ENCODE data around the gene COPS3.

COPS3 gene

DNA sequence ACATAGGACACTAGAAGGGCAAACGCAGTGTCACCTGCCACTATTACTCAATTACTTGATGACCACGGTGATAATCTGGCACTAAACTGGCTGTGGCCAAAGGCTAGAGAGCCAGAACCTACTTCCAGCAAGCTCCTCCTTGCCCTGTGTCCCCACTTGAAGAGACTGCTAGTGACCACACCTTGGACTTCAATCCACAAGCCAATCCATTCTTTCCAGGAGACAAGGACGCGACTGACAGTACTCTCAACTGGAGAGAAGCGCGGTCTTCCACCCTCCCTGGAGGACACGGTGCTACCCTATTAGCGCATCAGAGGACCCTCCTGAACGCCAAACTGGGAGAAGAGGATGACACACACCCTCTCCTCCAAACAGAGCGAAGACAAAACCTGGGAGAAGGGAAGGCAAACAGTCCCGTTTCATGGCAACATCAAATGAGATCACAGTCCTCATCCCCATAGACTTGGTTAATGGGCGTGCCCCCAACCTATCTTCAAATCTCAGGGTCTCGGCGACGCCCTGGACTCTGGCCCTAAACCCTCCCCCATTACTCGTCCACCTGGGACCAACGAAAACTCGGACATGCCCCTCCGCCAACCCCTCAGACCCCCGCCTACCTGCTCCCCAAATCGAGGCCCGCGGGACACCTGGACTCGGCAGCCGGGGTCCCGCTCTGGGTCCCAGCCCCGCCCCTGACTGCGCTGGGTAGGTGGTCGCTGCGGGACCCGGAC is 44.6 kb downstream of the COPS3 start:
- Histone ChIP-seq H3K36me3 (ENCODE audit: control insufficient read depth in 1 of 2, insufficient read depth in 2 of 2, low read length in 2 of 2) (peaks cover 13% of the 10 kb centered on the region in 2 experiments), H3K4ac (ENCODE audit: low read depth, low read length) (peak overlapping the region; percentile 99), H3K27ac (ENCODE audit: low read depth, low read length) (peak overlapping the region; percentile 88), H3K9ac (ENCODE audit: low read length) (peak overlapping the region; percentile 99), H2BK12ac (ENCODE audit: low read length) (peak overlapping the region; percentile 17), H3K9me3 (ENCODE audit: insufficient read depth, low read depth, low read length) (no peaks in the 10 kb centered on the region), H3K14ac (ENCODE audit: low read length) (peak overlapping the region; percentile 100), H3K23ac (ENCODE audit: low read length) (no peak overlapping the region), H2BK5ac (ENCODE audit: low read depth, low read length, poor library complexity) (peak overlapping the region; percentile 100), H3K4me3 (ENCODE audit: low read depth, low read length) (peak overlapping the region; percentile 98), H3K27me3 (ENCODE audit: insufficient read depth, low read length) (no peaks in the 10 kb centered on the region), H3K4me2 (ENCODE audit: low read length) (peak overlapping the region; percentile 63), H3K18ac (ENCODE audit: low read length) (peak overlapping the region; percentile 99), H4K12ac (ENCODE audit: low read depth, low read length) (peak overlapping the region; percentile 97), H4K8ac (ENCODE audit: low read depth, low read length) (peak overlapping the region; percentile 100), H4K91ac (ENCODE audit: low read depth, low read length) (peak overlapping the region; percentile 100), H3K4me1 (ENCODE audit: control insufficient read depth in 1 of 2, insufficient read depth in 2 of 2, low read length in 2 of 2) (peaks cover 0 to 14% of the 10 kb centered on the region in 2 experiments), H3K79me2 (ENCODE audit: control insufficient read depth, insufficient read depth, low read length, poor library complexity) (peaks cover 24% of the 10 kb centered on the region), H3K79me1 (ENCODE audit: low read length) (peaks cover 9% of the 10 kb centered on the region), H2AFZ (ENCODE audit: insufficient read depth, low read length, poor library complexity) (peak overlapping the region; percentile 99), H2BK120ac (ENCODE audit: insufficient read depth, low read length, poor library complexity) (peak overlapping the region; percentile 100), H2AK5ac (ENCODE audit: low read length) (peak overlapping the region; percentile 13)
- DNase-seq: peak in 1 of 2 donors; percentile 50
- WGBS (ENCODE audit: extremely low coverage, insufficient coverage, insufficient read length): no CpG with 5 or more reads among the region's 31 CpGs

DNA sequence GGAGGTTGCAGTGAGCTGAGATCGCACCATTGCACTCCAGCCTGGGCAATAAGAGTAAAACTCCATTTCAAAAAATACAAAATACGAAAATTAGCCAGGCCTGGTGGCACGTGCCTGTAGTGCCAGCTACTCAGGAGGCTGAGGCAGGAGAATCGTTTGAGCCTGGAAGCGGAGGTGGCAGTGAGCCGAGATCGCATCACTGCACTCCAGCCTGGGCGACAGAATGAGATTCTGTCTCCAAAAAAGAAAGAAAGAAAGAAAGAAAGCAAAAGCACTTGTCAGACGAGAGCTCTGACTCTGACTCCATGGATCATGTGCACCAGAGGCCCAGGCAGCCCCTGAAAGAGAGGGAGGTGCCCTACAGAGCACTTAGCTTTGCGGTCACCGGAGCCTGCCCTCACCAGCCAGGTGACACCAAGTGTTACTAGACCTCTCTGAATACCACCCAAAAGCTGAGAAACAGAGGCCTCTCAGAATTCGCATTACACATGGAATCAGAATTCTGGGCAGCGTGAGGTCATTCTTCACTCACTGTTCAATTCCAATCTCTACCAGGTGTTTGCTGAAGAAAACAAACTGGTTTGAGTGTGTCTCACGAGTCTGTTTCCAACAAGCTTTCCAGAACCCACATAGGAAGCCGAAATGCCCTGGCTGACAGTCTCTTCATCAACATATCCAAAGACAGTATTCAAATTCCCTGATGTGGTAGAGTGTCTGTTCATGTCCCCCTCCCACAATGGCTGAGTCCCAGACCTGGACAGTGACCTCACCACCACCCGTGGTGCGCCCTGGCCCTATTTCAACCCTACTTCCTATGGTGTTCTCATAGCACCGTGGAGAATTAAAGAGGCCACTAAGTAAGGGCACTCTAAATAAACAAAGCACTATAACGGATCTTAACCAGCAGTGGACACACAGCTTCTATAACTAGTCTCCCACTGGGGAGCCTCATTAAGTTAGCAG is 45.6 kb downstream of the COPS3 start:
- Histone ChIP-seq H3K9ac (ENCODE audit: low read length) (no peak overlapping the region), H3K27ac (ENCODE audit: low read depth, low read length) (no peak overlapping the region), H3K36me3 (ENCODE audit: control insufficient read depth in 1 of 2, insufficient read depth in 2 of 2, low read length in 2 of 2) (peaks cover 20 to 23% of the 10 kb centered on the region in 2 experiments), H4K12ac (ENCODE audit: low read depth, low read length) (no peak overlapping the region), H2BK5ac (ENCODE audit: low read depth, low read length, poor library complexity) (no peak overlapping the region), H2AK5ac (ENCODE audit: low read length) (no peak overlapping the region), H2BK12ac (ENCODE audit: low read length) (no peak overlapping the region), H3K79me1 (ENCODE audit: low read length) (peaks cover 9% of the 10 kb centered on the region), H3K27me3 (ENCODE audit: insufficient read depth, low read length) (no peaks in the 10 kb centered on the region), H3K23ac (ENCODE audit: low read length) (no peak overlapping the region), H3K9me3 (ENCODE audit: insufficient read depth, low read depth, low read length) (no peaks in the 10 kb centered on the region), H3K4me1 (ENCODE audit: control insufficient read depth in 1 of 2, insufficient read depth in 2 of 2, low read length in 2 of 2) (peaks cover 0 to 14% of the 10 kb centered on the region in 2 experiments), H2BK120ac (ENCODE audit: insufficient read depth, low read length, poor library complexity) (no peak overlapping the region), H4K91ac (ENCODE audit: low read depth, low read length) (no peak overlapping the region), H3K18ac (ENCODE audit: low read length) (no peak overlapping the region), H3K4ac (ENCODE audit: low read depth, low read length) (peak overlapping the region; percentile 99), H2AFZ (ENCODE audit: insufficient read depth, low read length, poor library complexity) (no peak overlapping the region), H4K8ac (ENCODE audit: low read depth, low read length) (no peak overlapping the region), H3K4me3 (ENCODE audit: low read depth, low read length) (no peak overlapping the region), H3K79me2 (ENCODE audit: control insufficient read depth, insufficient read depth, low read length, poor library complexity) (peaks cover 24% of the 10 kb centered on the region), H3K4me2 (ENCODE audit: low read length) (peak overlapping the region; percentile 63), H3K14ac (ENCODE audit: low read length) (no peak overlapping the region)
- no CpG with 5 or more reads among the region's 19 CpGs for WGBS (ENCODE audit: extremely low coverage, insufficient coverage, insufficient read length)
- DNase-seq: peak; percentile 73 to 91

DNA sequence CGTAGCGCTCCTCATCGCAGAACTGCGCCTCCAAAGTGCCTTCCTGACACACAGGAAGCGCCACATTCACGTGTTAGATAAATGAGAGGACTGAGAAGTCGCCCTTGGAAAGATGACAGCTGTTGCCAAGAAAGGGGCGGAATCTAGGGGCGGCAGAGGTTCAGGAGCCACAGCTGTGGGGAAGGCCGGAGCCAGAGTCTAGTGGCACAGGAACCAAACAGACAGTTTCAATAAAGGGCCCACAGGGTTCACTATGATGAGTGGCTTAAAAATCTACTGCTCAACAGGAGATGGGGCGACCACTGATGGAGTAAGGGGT is 48.8 kb downstream of the COPS3 start:
- Histone ChIP-seq H3K4me2 (ENCODE audit: low read length) (no peak overlapping the region), H4K8ac (ENCODE audit: low read depth, low read length) (no peak overlapping the region), H2AFZ (ENCODE audit: insufficient read depth, low read length, poor library complexity) (no peak overlapping the region), H2BK5ac (ENCODE audit: low read depth, low read length, poor library complexity) (no peak overlapping the region), H2BK12ac (ENCODE audit: low read length) (no peak overlapping the region), H3K27ac (ENCODE audit: low read depth, low read length) (no peak overlapping the region), H3K14ac (ENCODE audit: low read length) (no peak overlapping the region), H3K79me1 (ENCODE audit: low read length) (peaks cover 7% of the 10 kb centered on the region), H4K12ac (ENCODE audit: low read depth, low read length) (no peak overlapping the region), H2BK120ac (ENCODE audit: insufficient read depth, low read length, poor library complexity) (no peak overlapping the region), H3K4ac (ENCODE audit: low read depth, low read length) (no peak overlapping the region), H3K36me3 (ENCODE audit: control insufficient read depth in 1 of 2, insufficient read depth in 2 of 2, low read length in 2 of 2) (peaks cover 52 to 55% of the 10 kb centered on the region in 2 experiments), H3K18ac (ENCODE audit: low read length) (no peak overlapping the region), H3K9ac (ENCODE audit: low read length) (no peak overlapping the region), H2AK5ac (ENCODE audit: low read length) (no peak overlapping the region), H3K23ac (ENCODE audit: low read length) (no peak overlapping the region), H3K27me3 (ENCODE audit: insufficient read depth, low read length) (no peaks in the 10 kb centered on the region), H3K79me2 (ENCODE audit: control insufficient read depth, insufficient read depth, low read length, poor library complexity) (peaks cover 22% of the 10 kb centered on the region), H3K9me3 (ENCODE audit: insufficient read depth, low read depth, low read length) (no peaks in the 10 kb centered on the region), H4K91ac (ENCODE audit: low read depth, low read length) (no peak overlapping the region), H3K4me1 (ENCODE audit: control insufficient read depth in 1 of 2, insufficient read depth in 2 of 2, low read length in 2 of 2) (peaks cover 0 to 11% of the 10 kb centered on the region in 2 experiments), H3K4me3 (ENCODE audit: low read depth, low read length) (no peak overlapping the region)
- WGBS (ENCODE audit: extremely low coverage, insufficient coverage, insufficient read length): no CpG with 5 or more reads among the region's 11 CpGs
- no peak for DNase-seq

DNA sequence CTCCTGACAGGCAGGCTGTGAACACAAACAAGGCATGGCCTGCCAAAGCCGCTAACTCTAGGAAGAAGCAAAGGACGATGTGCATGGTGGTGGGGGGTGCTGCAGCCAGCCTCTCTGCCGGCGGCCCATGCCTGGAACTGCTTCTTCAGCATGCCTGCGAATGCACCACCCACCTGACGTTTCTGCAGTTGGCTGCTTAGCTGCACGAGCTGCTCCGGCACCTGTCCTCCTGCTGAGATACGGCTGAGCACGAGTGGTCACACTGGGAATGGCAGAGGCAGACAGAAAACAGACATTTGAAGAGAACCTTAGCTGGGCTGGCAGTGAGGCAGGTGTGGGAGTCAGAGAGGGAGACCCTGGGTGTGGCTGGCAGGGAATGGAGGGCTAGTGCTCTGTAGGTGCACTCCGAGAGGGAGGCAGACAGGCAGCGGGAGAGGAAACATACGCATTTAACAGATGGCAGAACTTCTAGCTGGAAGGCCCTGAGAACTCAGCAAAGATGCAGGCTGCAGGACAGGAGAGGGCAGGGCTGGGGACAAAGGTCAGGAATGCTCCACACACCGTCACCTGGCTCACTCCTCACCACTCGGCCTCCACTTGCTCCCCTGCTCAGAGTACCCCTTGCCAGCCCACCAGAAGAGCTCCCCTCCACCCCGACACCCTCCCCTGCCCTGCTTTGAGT is 49.3 kb downstream of the COPS3 start:
- H2BK120ac ChIP-seq (ENCODE audit: insufficient read depth, low read length, poor library complexity): no peak overlapping the region
- no peaks in the 10 kb centered on the region for H3K27me3 ChIP-seq (ENCODE audit: insufficient read depth, low read length)
- H3K18ac ChIP-seq (ENCODE audit: low read length): no peak overlapping the region
- H3K27ac ChIP-seq (ENCODE audit: low read depth, low read length): no peak overlapping the region
- H3K79me2 ChIP-seq (ENCODE audit: control insufficient read depth, insufficient read depth, low read length, poor library complexity): peaks cover 19% of the 10 kb centered on the region
- H4K8ac ChIP-seq (ENCODE audit: low read depth, low read length): no peak overlapping the region
- H3K4me3 ChIP-seq (ENCODE audit: low read depth, low read length): peak overlapping the region; percentile 26
- H3K36me3 ChIP-seq (ENCODE audit: control insufficient read depth in 1 of 2, insufficient read depth in 2 of 2, low read length in 2 of 2): peaks cover 57 to 60% of the 10 kb centered on the region in 2 experiments
- peaks cover 3% of the 10 kb centered on the region for H3K79me1 ChIP-seq (ENCODE audit: low read length)
- no peak overlapping the region for H4K91ac ChIP-seq (ENCODE audit: low read depth, low read length)
- H2AK5ac ChIP-seq (ENCODE audit: low read length): no peak overlapping the region
- H3K4ac ChIP-seq (ENCODE audit: low read depth, low read length): no peak overlapping the region
- H3K14ac ChIP-seq (ENCODE audit: low read length): no peak overlapping the region
- H4K12ac ChIP-seq (ENCODE audit: low read depth, low read length): no peak overlapping the region
- no peaks in the 10 kb centered on the region for H3K9me3 ChIP-seq (ENCODE audit: insufficient read depth, low read depth, low read length)
- H2BK5ac ChIP-seq (ENCODE audit: low read depth, low read length, poor library complexity): no peak overlapping the region
- no peak overlapping the region for H2AFZ ChIP-seq (ENCODE audit: insufficient read depth, low read length, poor library complexity)
- H3K23ac ChIP-seq (ENCODE audit: low read length): no peak overlapping the region
- peaks cover 0 to 11% of the 10 kb centered on the region in 2 experiments for H3K4me1 ChIP-seq (ENCODE audit: control insufficient read depth in 1 of 2, insufficient read depth in 2 of 2, low read length in 2 of 2)
- H2BK12ac ChIP-seq (ENCODE audit: low read length): no peak overlapping the region
- peak in 1 of 2 donors; percentile 19 for DNase-seq
- no peak overlapping the region for H3K4me2 ChIP-seq (ENCODE audit: low read length)
- WGBS (ENCODE audit: extremely low coverage, insufficient coverage, insufficient read length): no CpG with 5 or more reads among the region's 16 CpGs
- no peak overlapping the region for H3K9ac ChIP-seq (ENCODE audit: low read length)

Measured in trophoblast cell (in vitro differentiated cells and primary cell).